GM13976 (cell line): ENCODE results near the gene GNLY.

ENCODE experiments used
- DNase-seq: peaks from one replicate; pipeline ENCODE4 v3.0.0; 2012; ENCODE audit warnings: low spot score
- in situ Hi-C: fragments of 300-500 bp; cut with MboI; formaldehyde crosslinking; loops from one replicate; pipeline ENCODE4 v1.12.0; 2022; ENCODE audit warnings: low sequenced_read_pairs, mixed read lengths, inconsistent platforms; ENCODE audit not compliant: unreplicated experiment
- TF ChIP-seq, protein P1 (sequence below): IDR thresholded peaks from 2 replicates; pipeline ENCODE4 v1.5.1; 2012; ENCODE audit warnings: borderline replicate concordance, mild to moderate bottlenecking; ENCODE audit not compliant: insufficient read depth; ENCODE audit errors: extremely low read depth, missing control alignments, control extremely low read depth

Gene GNLY

DNA sequence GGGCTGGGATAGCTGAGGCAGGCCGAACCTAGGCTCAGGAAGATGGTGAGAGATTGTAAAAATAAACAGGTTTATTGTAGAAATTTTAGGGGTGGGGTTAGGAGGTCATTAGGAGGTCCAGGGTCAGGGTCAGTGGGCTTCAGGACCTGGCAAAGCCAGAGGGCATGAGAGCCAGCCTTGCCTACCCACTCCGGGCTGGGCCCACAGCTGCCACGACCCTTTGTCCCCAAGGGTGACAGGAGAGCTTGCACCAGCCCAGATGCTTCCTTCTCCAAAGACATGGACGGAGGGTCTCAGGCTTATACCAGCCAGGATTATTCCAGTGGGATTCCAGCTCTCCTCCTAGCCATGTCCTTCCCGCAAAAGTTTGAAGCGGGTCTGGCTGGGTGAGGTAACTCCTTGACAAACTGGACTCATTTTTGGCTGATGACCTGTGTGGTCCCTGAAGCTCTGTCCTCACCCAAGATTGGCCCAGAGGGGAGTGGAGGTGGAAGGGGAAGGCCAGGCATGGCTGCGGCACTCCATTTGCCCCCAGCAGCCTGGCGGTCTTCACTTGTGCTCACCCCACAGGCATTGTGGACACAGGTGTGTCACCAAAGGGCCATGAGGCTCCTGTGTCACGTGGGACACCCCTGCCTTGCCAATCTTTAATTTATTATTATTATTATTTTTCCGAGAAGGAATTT, 35.8 kb downstream of the GNLY start:
- in situ Hi-C loops, result no loop called here
- TF ChIP-seq, protein P1, sequence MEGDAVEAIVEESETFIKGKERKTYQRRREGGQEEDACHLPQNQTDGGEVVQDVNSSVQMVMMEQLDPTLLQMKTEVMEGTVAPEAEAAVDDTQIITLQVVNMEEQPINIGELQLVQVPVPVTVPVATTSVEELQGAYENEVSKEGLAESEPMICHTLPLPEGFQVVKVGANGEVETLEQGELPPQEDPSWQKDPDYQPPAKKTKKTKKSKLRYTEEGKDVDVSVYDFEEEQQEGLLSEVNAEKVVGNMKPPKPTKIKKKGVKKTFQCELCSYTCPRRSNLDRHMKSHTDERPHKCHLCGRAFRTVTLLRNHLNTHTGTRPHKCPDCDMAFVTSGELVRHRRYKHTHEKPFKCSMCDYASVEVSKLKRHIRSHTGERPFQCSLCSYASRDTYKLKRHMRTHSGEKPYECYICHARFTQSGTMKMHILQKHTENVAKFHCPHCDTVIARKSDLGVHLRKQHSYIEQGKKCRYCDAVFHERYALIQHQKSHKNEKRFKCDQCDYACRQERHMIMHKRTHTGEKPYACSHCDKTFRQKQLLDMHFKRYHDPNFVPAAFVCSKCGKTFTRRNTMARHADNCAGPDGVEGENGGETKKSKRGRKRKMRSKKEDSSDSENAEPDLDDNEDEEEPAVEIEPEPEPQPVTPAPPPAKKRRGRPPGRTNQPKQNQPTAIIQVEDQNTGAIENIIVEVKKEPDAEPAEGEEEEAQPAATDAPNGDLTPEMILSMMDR, result no peak
- no peak for DNase-seq

DNA sequence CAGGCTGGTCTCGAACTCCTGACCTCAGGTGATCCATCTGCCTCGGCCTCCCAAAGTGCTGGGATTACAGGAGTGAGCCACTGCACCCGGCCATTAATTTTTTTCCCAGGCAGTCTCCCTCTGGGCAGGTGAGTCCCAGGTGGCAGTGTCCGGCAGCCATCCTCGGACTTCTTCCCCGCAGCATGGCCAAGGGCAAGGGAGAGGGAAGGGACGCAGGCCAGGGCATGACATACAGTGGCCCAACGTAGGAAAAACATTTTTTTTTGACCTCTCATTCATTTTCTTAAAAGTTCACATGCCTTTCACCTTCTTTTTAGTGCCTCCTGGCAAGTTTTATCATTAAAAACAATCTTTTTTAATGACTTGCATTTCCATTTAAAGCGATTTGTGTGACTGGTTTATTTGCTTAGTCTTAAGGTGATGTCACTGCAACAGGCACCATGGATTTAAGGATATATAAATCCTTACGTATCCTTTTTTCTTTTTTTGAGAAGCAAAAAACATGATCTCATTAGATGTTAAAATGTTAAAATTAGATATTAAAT, 36.6 kb downstream of the GNLY start:
- in situ Hi-C loops, result no loop called here
- DNase-seq, result no peak
- TF ChIP-seq, protein P1, result no peak

DNA sequence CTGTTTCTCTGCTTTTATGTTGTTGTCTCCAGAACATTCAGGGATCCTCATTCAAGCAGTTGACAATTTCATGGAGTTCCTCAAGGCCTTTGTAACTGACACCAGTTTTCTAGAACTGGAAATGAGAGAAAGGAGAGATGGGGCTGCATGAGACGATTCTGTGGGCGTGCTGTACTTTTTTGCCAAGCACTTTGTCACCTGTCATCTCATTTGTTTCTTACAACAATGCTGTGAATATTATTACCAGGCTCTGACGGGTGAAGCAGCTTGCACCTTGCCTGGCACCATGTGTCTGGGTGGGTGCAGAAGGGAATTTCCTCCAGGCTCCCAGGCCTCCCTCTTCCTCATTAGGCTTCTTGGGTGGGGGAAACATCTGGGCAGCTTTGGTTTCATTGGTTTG, 37.4 kb downstream of the GNLY start:
- no peak for DNase-seq
- in situ Hi-C loops, result no loop called here
- TF ChIP-seq, protein P1, result no peak

DNA sequence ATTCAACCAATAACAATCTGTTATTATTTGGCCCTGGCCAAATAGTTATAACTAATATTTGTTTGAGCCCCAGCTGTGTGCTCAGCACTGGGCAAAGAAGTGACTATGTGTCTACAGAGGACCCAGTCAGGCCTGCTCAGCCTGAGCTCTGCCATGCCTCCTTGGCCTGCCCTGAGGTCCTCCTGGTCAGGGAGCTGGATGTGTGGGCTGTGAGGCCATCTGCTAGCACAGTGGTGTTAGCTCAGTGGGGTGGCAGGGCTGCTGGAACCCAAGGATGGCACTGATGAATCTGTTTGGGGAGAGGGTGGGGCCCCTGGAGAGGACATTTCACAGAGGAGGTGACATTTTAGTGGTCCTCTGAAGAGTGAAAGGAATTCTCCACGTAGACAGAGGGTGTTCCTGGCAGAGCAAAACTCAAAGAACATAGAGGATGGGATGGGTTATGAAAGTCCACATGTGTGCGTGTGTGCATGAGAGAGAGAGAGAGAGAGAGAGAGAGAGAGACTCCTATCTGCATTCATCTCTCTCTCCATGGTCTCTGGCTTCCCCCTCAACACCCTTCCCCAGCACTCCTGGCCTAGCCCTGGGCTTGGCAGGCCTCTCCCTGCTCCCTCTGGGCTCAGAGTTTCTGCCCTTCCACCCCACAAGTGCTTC, 38.4 kb downstream of the GNLY start:
- in situ Hi-C loops, result no loop called here
- TF ChIP-seq, protein P1, result no peak
- DNase-seq, result no peak

DNA sequence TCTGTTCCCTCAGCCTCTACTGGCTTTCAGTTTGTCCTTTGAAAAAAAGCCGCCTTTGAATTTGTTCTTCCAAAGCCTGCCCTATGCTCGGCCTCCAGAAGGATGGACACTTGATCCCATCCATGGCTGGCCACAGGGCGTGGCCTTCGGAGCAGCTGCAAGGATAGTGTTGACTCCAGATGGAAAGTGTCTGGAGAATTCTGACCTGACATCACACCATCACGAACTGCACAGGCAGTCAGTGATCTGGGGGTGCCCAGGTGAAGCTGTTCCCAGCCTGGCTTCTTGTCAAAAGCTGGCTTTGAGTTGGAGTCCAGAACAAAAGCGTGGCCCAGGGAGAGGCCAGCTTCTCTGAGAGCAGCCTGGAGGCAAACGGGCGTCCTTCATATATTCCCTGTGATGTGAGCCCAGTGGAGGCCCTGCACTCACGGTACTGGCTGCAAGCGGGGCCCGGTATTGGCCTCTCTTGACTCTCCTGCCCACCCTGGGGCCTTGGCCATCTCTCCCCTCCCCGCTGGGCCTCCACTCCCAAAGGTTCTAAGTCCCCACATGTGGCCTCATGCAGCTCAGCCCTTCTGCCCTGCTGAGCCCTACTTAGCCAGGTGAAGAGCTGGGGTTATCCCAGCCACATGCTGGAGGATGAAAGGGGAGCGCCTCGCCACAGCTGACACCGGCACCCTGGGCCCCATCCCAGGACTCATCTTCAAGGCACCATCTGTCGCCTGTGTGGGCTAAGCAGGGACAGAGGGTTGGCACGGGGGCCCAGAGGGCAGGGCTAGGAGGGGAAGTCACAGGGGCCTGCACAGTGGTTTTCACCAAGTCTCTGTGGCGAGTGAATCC, 39.2 kb downstream of the GNLY start:
- TF ChIP-seq, protein P1, result no peak
- no peak for DNase-seq
- in situ Hi-C loops, result no loop called here

DNA sequence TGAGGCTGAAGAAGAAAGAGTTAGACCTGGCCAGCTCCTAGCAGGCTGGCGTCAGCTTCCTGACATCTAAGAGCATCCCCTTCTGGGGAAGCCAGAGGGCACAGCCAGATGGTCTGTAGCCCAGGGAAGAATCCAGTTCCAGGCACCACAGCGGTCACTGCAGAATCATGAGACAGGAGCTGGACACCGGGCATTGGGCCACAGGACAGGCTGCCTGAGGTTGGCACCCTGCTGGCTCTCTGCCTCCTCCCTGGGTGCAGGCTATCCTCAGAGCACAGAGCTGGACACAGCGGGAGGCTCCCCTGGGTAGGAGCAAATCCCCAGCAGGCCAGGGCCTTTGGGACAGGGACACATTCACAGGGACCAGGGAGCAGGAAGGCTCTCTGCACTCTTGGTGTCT, 39.9 kb downstream of the GNLY start:
- no peak for DNase-seq
- TF ChIP-seq, protein P1, result no peak
- in situ Hi-C loops, result no loop called here
